Glutamatergic neuron (in vitro differentiated cells): ENCODE data around the gene DMWD. TPM values are rescaled to one million over a fixed set of nuclear protein-coding genes. Genes with fewer than 3 reads are reported as not detected.
"Not testable (repeated sequence)": the region's sequence is repeated elsewhere in the genome, so short reads cannot be mapped to it uniquely, and the experiment has no call there.

ENCODE experiments used
- DNase-seq: peaks from one replicate; pipeline ENCODE4 v3.0.0; 2022
- H3K27ac Mint-ChIP-seq: one replicate; pipeline ENCODE4 v1.8.0; 2020; ENCODE audit warnings: mild to moderate bottlenecking, mixed read lengths, inconsistent platforms; ENCODE audit not compliant: unreplicated experiment
- H3K27me3 Mint-ChIP-seq: one replicate; pipeline ENCODE4 v1.8.0; 2020; ENCODE audit warnings: mild to moderate bottlenecking, moderate library complexity, mixed read lengths, inconsistent platforms; ENCODE audit not compliant: unreplicated experiment
- H3K36me3 Mint-ChIP-seq: one replicate; pipeline ENCODE4 v1.8.0; 2020; ENCODE audit warnings: mild to moderate bottlenecking, mixed read lengths, inconsistent platforms; ENCODE audit not compliant: unreplicated experiment
- H3K4me1 Mint-ChIP-seq: one replicate; pipeline ENCODE4 v1.8.0; 2020; ENCODE audit warnings: mild to moderate bottlenecking, low read depth, mixed read lengths, inconsistent platforms; ENCODE audit not compliant: unreplicated experiment
- H3K4me3 Mint-ChIP-seq: one replicate; pipeline ENCODE4 v1.8.0; 2020; ENCODE audit warnings: mild to moderate bottlenecking, mixed read lengths, inconsistent platforms; ENCODE audit not compliant: unreplicated experiment
- H3K9me3 Mint-ChIP-seq: one replicate; pipeline ENCODE4 v1.8.0; 2020; ENCODE audit warnings: mild to moderate bottlenecking, moderate library complexity, mixed read lengths, inconsistent platforms; ENCODE audit not compliant: unreplicated experiment
- CTCF ChIP-seq: fragments of 200-600 bp; sonication (generic); IDR thresholded peaks from one replicate; pipeline ENCODE4 v1.5.0; 2021; ENCODE audit not compliant: partially characterized antibody, unreplicated experiment
- total RNA-seq: library from RNA; stranded (reverse); fragmentation: NEBNext Ultra II Directional; extraction: Animal tissue kit (Norgen Biotek cat#: 25700); gene quantifications from one replicate; pipeline ENCODE4 v1.2.1, GENCODE V29; 2021; ENCODE audit not compliant: unreplicated experiment

DMWD gene
- total RNA-seq, 1 donor from 2014 or later = 123 TPM

DNA sequence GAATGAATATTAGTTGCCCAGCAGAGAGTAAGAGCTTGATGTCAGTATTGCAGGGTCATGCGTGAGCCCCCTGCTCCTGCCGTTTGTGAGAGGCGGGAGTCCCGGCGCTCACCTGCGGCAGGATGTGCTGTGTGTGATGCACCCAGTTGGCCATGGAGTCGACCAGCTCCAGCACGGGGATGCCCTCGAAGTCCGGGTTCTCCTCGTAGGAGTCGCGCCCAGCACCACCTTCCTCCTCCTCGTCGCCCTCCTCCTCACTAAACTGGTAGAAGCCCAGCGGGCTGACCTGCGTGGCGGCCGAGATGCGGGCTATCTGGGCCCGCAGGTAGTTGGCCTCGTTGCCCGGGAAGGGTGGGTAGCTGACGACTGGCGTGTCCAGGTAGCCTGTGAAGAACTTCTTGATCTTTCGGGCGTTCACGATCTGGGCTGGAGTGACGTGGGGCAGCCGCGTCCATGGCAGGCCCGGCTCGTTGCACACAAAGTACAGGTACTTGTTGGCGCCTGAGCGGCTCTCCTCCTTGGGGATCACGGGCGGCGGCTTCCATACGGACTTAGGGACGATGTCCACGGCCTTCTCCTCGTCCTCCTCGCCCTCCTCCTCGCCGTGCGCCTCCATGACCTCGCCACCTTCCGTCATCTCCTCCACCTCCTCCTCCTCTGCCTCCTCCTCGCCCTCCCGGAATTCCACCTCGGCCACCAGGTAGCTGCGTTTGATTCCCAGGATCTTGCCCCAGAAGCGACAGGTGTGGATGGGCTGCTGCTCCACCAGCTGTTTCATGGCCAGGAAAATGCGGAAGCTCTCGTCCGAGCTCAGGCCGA is 11.7 kb upstream of the DMWD start:
- H3K9me3 Mint-ChIP-seq = peaks cover 4% of the 10 kb centered on the region

GRCh38 chr19:45801603-45802175 is 9.0 kb upstream of the DMWD start:
- Mint-ChIP-seq H3K27me3 (peaks cover 5% of the 10 kb centered on the region), H3K4me1 (peaks cover 3% of the 10 kb centered on the region), H3K36me3 (no peaks in the 10 kb centered on the region), H3K4me3 (no peak overlapping the region), H3K27ac (no peak overlapping the region), H3K9me3 (peaks cover 4% of the 10 kb centered on the region)
- no peak for DNase-seq
- no peak for TF ChIP-seq CTCF

More for the DNA sequence above, 11.7 kb upstream of the DMWD start:
- no peak for TF ChIP-seq CTCF
- Mint-ChIP-seq H3K4me3 (no peak overlapping the region), H3K36me3 (no peaks in the 10 kb centered on the region), H3K4me1 (no peaks in the 10 kb centered on the region), H3K27me3 (peaks cover 3% of the 10 kb centered on the region), H3K27ac (no peak overlapping the region)
- DNase-seq = no peak

DNA sequence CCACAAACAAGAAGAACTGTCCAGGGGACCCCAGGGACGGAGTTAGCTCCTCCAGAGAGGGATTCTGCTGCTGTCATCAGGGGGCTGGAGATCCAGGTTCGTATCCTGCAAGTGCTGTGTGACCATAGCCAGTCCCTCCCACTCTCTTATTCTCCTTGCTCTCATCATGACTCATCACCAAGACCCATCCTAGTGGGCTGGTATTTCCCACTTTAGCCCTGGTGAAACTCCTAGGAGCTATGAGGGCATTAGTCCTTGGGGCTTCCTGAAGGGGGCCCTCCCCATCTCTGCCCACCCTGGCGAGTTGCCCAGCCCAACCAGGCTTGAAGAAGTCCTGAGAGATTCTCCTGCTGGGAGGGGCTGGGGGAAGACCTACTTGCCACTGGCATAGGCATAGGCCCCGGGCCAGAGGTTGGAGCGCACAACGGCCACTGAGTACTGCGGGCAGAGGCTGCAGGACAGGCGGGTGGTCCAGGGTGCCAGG is 7.5 kb upstream of the DMWD start:
- H3K36me3 Mint-ChIP-seq = no peaks in the 10 kb centered on the region
- H3K27ac Mint-ChIP-seq = no peak overlapping the region
- DNase-seq = no peak
- TF ChIP-seq CTCF = no peak
- peaks cover 3% of the 10 kb centered on the region for H3K4me1 Mint-ChIP-seq
- no peak overlapping the region for H3K4me3 Mint-ChIP-seq
- peaks cover 5% of the 10 kb centered on the region for H3K27me3 Mint-ChIP-seq
- H3K9me3 Mint-ChIP-seq = no peaks in the 10 kb centered on the region

GRCh38 chr19:45799541-45799940 is 6.9 kb upstream of the DMWD start:
- H3K4me1 Mint-ChIP-seq, H3K27me3 Mint-ChIP-seq, H3K4me3 Mint-ChIP-seq, DNase-seq, H3K9me3 Mint-ChIP-seq, H3K27ac Mint-ChIP-seq, H3K36me3 Mint-ChIP-seq: not testable (repeated sequence)

DNA sequence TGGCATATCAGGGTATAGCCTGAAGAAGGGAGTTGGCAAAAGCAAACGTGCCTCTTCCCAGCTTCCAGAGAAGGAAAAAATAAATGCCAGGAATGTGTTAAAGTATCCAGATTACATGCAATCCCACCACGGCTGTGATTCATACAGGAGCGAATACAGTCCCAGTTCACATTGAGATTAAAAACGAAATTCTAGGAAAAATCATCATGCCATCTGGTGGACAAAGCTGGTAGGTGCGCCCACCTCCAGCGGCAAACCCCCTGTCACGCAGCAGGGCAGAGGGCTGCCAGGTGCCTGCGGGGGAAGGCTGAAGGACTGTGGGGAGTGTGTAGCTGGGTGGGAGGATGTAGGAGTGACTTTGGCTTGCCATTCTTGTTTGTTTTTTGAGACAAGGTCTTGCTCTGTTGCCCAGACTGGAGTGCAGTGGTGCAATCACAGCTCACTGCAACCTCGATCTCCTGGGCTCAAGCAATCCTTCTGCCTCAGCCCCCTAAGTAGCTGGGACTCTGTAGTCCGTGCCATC is 6.4 kb upstream of the DMWD start:
- Mint-ChIP-seq H3K9me3 (no peaks in the 10 kb centered on the region), H3K4me3 (no peak overlapping the region), H3K27ac (no peak overlapping the region), H3K27me3 (peaks cover 5% of the 10 kb centered on the region), H3K4me1 (peaks cover 3% of the 10 kb centered on the region), H3K36me3 (no peaks in the 10 kb centered on the region)
- DNase-seq = peak; percentile 76
- peak; percentile 88 for TF ChIP-seq CTCF
